ENCODE measurements around the gene C8B.

The C8B gene

GRCh38 chr1:56985857-56986256 is 20.0 kb upstream of the C8B start:
- Histone ChIP-seq H3K27ac (replicated peaks) (no peak overlapping the region), H3K4me3 (replicated peaks; ENCODE audit: insufficient read depth, low read length) (no peak overlapping the region), H3K27me3 (ENCODE audit: insufficient read depth, poor library complexity, severe bottlenecking) (no peaks in the 10 kb centered on the region)
- no peak for TF ChIP-seq POLR2AphosphoS5 (IDR thresholded peaks at IDR 0.05; ENCODE audit: low read depth)
- no peak for TF ChIP-seq SPI1 (IDR thresholded peaks at IDR 0.05; ENCODE audit: borderline replicate concordance, low read depth)
- no peak for TF ChIP-seq REST (IDR thresholded peaks at IDR 0.05; ENCODE audit: insufficient replicate concordance, low read depth)
- TF ChIP-seq CTCF (IDR thresholded peaks at IDR 0.05; ENCODE audit: insufficient read depth, low read length), result no peak
- no peak for TF ChIP-seq GABPA (IDR thresholded peaks at IDR 0.05; ENCODE audit: low read depth)
- no peak for DNase-seq (ENCODE audit: low read depth in 1 of 2, low spot score in 1 of 2)

GRCh38 chr1:56983484-56983883 is 17.7 kb upstream of the C8B start:
- DNase-seq (ENCODE audit: low read depth in 1 of 2, low spot score in 1 of 2), result no peak

More at GRCh38 chr1:56983484-56983883, 17.7 kb upstream of the C8B start:
- TF ChIP-seq POLR2AphosphoS5 (IDR thresholded peaks at IDR 0.05; ENCODE audit: low read depth) (no peak), GABPA (IDR thresholded peaks at IDR 0.05; ENCODE audit: low read depth) (no peak), CTCF (IDR thresholded peaks at IDR 0.05; ENCODE audit: insufficient read depth, low read length) (no peak), SPI1 (IDR thresholded peaks at IDR 0.05; ENCODE audit: borderline replicate concordance, low read depth) (no peak), REST (IDR thresholded peaks at IDR 0.05; ENCODE audit: insufficient replicate concordance, low read depth) (no peak)
- Histone ChIP-seq H3K27me3 (ENCODE audit: insufficient read depth, poor library complexity, severe bottlenecking) (peaks cover 3% of the 10 kb centered on the region), H3K4me3 (replicated peaks; ENCODE audit: insufficient read depth, low read length) (no peak overlapping the region), H3K27ac (replicated peaks) (no peak overlapping the region)
